BE2C (cell line): ENCODE results near the gene ZNF888.
"Not testable (repeated sequence)": the region's sequence is repeated elsewhere in the genome, so short reads cannot be mapped to it uniquely, and the experiment has no call there.

Experiments
- DNase-seq: peaks from one replicate; pipeline ENCODE4 v3.0.0-alpha.2; 2020
- H3K27me3 ChIP-seq: fragments of 250-450 bp; sonication (Bioruptor Pico); 2 replicates; pipeline ENCODE4 v1.5.1; 2020; ENCODE audit warnings: mild to moderate bottlenecking
- H3K36me3 ChIP-seq: fragments of 250-450 bp; sonication (Bioruptor Pico); 2 replicates; pipeline ENCODE4 v1.5.1; 2020; ENCODE audit warnings: mild to moderate bottlenecking
- H3K4me1 ChIP-seq: fragments of 250-450 bp; sonication (Bioruptor Pico); 2 replicates; pipeline ENCODE4 v1.5.1; 2020
- H3K4me3 ChIP-seq: 2 replicates; pipeline ENCODE4 v1.5.1; 2011; ENCODE audit warnings: low read depth, low read length
- H3K9me3 ChIP-seq: fragments of 250-450 bp; sonication (Bioruptor Pico); 2 replicates; pipeline ENCODE4 v1.5.1; 2020
- CTCF ChIP-seq: IDR thresholded peaks from 2 replicates; pipeline ENCODE4 v1.5.1; 2012; ENCODE audit warnings: mild to moderate bottlenecking, low read depth, low read length

The ZNF888 gene

GRCh38 chr19:52942386-52943133 is 19.3 kb upstream of the ZNF888 start:
- Histone ChIP-seq H3K9me3 (no peaks in the 10 kb centered on the region), H3K4me3 (peak overlapping the region; percentile 81), H3K27me3 (no peaks in the 10 kb centered on the region), H3K4me1 (no peaks in the 10 kb centered on the region), H3K36me3 (no peaks in the 10 kb centered on the region)
- no peak for TF ChIP-seq CTCF
- DNase-seq: peak; percentile 88

GRCh38 chr19:52941941-52942385 is 18.7 kb upstream of the ZNF888 start:
- no peak for DNase-seq
- peak overlapping the region; percentile 81 for H3K4me3 ChIP-seq
- no peaks in the 10 kb centered on the region for H3K27me3 ChIP-seq

DNA sequence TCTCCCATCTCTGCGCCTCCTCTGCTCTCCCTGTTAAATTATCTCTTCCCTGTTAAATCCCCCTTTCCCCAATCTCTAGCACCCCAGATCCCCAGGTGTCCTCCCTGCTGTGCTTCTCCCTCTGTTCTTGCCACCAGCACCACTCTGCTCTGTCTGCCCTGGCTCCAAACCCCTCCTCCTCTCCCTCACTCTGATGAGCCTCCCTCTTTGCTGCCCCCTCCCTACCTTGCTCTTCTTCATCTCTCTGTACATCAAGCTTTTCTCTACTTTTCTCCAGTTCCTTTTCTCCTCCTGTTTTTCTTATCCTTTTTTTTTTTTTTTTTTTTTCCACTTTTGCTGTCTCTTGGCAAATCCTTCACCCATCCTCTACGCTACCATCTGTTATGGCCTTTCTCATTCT is 18.3 kb upstream of the ZNF888 start:
- not testable (repeated sequence) for H3K9me3 ChIP-seq, H3K36me3 ChIP-seq, DNase-seq, H3K27me3 ChIP-seq, H3K4me1 ChIP-seq
- H3K4me3 ChIP-seq: peak overlapping the region; percentile 81

More at GRCh38 chr19:52941941-52942385, 18.7 kb upstream of the ZNF888 start:
- H3K36me3 ChIP-seq: no peaks in the 10 kb centered on the region
- no peak for TF ChIP-seq CTCF
- no peaks in the 10 kb centered on the region for H3K9me3 ChIP-seq
- H3K4me1 ChIP-seq: no peaks in the 10 kb centered on the region

DNA sequence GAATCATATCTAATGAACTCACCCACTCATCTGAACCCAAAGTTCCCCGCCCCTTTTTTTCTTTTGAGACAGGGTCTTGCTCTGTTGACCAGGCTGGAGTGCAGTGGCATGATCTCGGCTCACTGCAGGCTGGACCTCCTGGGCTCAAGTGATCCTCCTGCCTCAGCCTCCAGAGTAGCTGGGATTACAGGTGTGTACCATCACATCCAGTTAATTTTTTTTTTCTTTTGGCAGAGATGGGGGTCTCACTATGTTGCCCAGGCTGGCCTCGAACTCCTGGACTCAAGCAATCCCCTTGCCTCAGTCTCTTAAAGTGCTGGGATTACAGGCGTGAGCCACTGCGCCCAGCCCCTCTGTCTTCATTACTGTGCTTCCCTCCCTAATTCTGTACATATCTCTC is 17.7 kb upstream of the ZNF888 start:
- not testable (repeated sequence) for H3K4me3 ChIP-seq, DNase-seq, H3K27me3 ChIP-seq, H3K9me3 ChIP-seq, H3K36me3 ChIP-seq, H3K4me1 ChIP-seq

- H3K4me3 ChIP-seq: no peak overlapping the region
- no peak for DNase-seq
- H3K9me3 ChIP-seq: no peaks in the 10 kb centered on the region; the same call in 1 of the 2 replicates
- H3K36me3 ChIP-seq: no peaks in the 10 kb centered on the region
- no peaks in the 10 kb centered on the region for H3K4me1 ChIP-seq
- no peak for TF ChIP-seq CTCF
- no peaks in the 10 kb centered on the region for H3K27me3 ChIP-seq
Measured at GRCh38 chr19:52938761-52939160, 15.5 kb upstream of the ZNF888 start.

GRCh38 chr19:52936954-52937325 is 13.7 kb upstream of the ZNF888 start:
- Histone ChIP-seq H3K27me3 (no peaks in the 10 kb centered on the region), H3K4me1 (no peaks in the 10 kb centered on the region), H3K9me3 (no peaks in the 10 kb centered on the region; the same call in 1 of the 2 replicates), H3K4me3 (no peak overlapping the region), H3K36me3 (no peaks in the 10 kb centered on the region)
- DNase-seq: no peak
- no peak for TF ChIP-seq CTCF

DNA sequence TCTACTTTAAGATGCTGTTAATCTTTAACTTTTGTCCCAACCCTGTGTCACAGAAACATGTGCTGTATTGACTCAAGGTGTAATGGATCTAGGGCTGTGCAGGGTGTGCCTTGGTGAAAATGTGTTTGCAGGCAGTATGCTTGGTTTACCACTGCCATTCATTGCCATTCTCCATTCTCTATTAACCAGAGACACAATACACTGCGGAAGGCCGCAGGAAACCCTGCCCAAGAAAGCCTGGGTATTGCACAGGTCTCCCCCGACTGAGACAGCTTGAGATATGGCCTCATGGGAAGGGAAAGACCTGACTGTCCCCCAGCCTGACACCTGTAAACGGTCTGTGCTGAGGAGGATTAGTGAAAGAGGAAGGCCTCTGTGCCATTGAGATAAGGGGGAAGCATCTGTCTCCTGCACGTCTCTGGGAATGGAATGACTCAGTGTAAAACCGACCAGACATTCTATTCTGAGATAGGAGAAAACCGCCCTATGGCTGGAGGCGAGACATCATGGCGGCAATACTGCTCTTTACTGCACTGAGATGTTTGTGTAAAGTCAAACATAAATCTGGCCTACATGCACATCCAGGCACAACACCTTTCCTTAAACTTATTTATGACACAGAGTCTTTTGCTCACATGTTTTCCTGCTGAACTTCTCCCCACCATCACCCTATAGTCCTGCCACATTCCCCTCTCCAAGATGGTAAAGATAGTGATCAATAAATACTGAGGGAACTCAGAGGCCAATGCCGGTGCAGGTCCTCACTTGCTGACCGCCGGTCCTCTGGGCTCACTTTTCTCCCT is 13.1 kb upstream of the ZNF888 start:
- Histone ChIP-seq H3K27me3 (no peaks in the 10 kb centered on the region), H3K4me1 (no peaks in the 10 kb centered on the region), H3K9me3 (no peaks in the 10 kb centered on the region; the same call in 1 of the 2 replicates), H3K4me3 (no peak overlapping the region), H3K36me3 (no peaks in the 10 kb centered on the region)
- TF ChIP-seq CTCF: no peak
- DNase-seq: no peak
